Measurements from ENCODE around the gene CTSD.
A peak's percentile ranks its signal among the peaks of the same experiment; 100 is the strongest.

CTSD gene

GRCh38 chr11:1763336-1763795 lies 361 bp downstream of the CTSD start:
- Histone ChIP-seq H3K36me3 (ENCODE audit: low read depth) (peaks cover 38% of the 10 kb centered on the region), H3K4me3 (ENCODE audit: severe bottlenecking) (peak overlapping the region; percentile 83), H3K9me3 (ENCODE audit: severe bottlenecking) (no peaks in the 10 kb centered on the region), H3K4me1 (ENCODE audit: insufficient read depth, poor library complexity, severe bottlenecking) (peaks cover 9% of the 10 kb centered on the region), H3K27ac (ENCODE audit: poor library complexity, severe bottlenecking) (peak overlapping the region; percentile 63), H3K27me3 (ENCODE audit: insufficient read depth, poor library complexity, severe bottlenecking) (no peaks in the 10 kb centered on the region)
- no peak for TF ChIP-seq CTCF (IDR thresholded peaks at IDR 0.05; ENCODE audit: poor library complexity, severe bottlenecking)
- no peak for DNase-seq (ENCODE audit: low spot score)
- ATAC-seq (ENCODE audit: low read depth): peak; percentile 26; the same call in 2 of the 3 replicates

GRCh38 chr11:1762537-1763302 lies 1.0 kb downstream of the CTSD start:
- H3K27ac ChIP-seq (ENCODE audit: poor library complexity, severe bottlenecking): peak overlapping the region; percentile 63
- H3K4me1 ChIP-seq (ENCODE audit: insufficient read depth, poor library complexity, severe bottlenecking): peaks cover 9% of the 10 kb centered on the region
- H3K36me3 ChIP-seq (ENCODE audit: low read depth): peaks cover 45% of the 10 kb centered on the region
- H3K9me3 ChIP-seq (ENCODE audit: severe bottlenecking): no peaks in the 10 kb centered on the region
- ATAC-seq (ENCODE audit: low read depth) (peak; percentile 56), DNase-seq (ENCODE audit: low spot score) (no peak)
- peak overlapping the region; percentile 83 for H3K4me3 ChIP-seq (ENCODE audit: severe bottlenecking)
- no peaks in the 10 kb centered on the region for H3K27me3 ChIP-seq (ENCODE audit: insufficient read depth, poor library complexity, severe bottlenecking)
- no peak for TF ChIP-seq CTCF (IDR thresholded peaks at IDR 0.05; ENCODE audit: poor library complexity, severe bottlenecking)

- H3K27ac ChIP-seq (ENCODE audit: poor library complexity, severe bottlenecking): peak overlapping the region; percentile 63
- peak overlapping the region; percentile 83 for H3K4me3 ChIP-seq (ENCODE audit: severe bottlenecking)
- ATAC-seq (ENCODE audit: low read depth): no peak
- peaks cover 52% of the 10 kb centered on the region for H3K36me3 ChIP-seq (ENCODE audit: low read depth)
- H3K27me3 ChIP-seq (ENCODE audit: insufficient read depth, poor library complexity, severe bottlenecking): no peaks in the 10 kb centered on the region
- TF ChIP-seq CTCF (IDR thresholded peaks at IDR 0.05; ENCODE audit: poor library complexity, severe bottlenecking): no peak
- DNase-seq (ENCODE audit: low spot score): no peak
- H3K9me3 ChIP-seq (ENCODE audit: severe bottlenecking): no peaks in the 10 kb centered on the region
- peaks cover 9% of the 10 kb centered on the region for H3K4me1 ChIP-seq (ENCODE audit: insufficient read depth, poor library complexity, severe bottlenecking)
Observed at GRCh38 chr11:1761857-1762536, 1.7 kb downstream of the CTSD start.

- no peak for DNase-seq (ENCODE audit: low spot score)
- Histone ChIP-seq H3K4me3 (ENCODE audit: severe bottlenecking) (no peak overlapping the region), H3K27me3 (ENCODE audit: insufficient read depth, poor library complexity, severe bottlenecking) (no peaks in the 10 kb centered on the region), H3K9me3 (ENCODE audit: severe bottlenecking) (no peaks in the 10 kb centered on the region), H3K4me1 (ENCODE audit: insufficient read depth, poor library complexity, severe bottlenecking) (peaks cover 9% of the 10 kb centered on the region), H3K36me3 (ENCODE audit: low read depth) (peaks cover 57% of the 10 kb centered on the region), H3K27ac (ENCODE audit: poor library complexity, severe bottlenecking) (peak overlapping the region; percentile 63)
- no peak for ATAC-seq (ENCODE audit: low read depth)
- TF ChIP-seq CTCF (IDR thresholded peaks at IDR 0.05; ENCODE audit: poor library complexity, severe bottlenecking): no peak
Observed at GRCh38 chr11:1761110-1761856, 2.4 kb downstream of the CTSD start.

Measured in RWPE2 (cell line).